Measurements from ENCODE around the gene SLC35E4.

GRCh38 chr22:30689622-30690021 is 54.0 kb downstream of the SLC35E4 start:
- TF ChIP-seq POLR2A (IDR thresholded peaks at IDR 0.05), result no peak
- TF ChIP-seq, protein P1, sequence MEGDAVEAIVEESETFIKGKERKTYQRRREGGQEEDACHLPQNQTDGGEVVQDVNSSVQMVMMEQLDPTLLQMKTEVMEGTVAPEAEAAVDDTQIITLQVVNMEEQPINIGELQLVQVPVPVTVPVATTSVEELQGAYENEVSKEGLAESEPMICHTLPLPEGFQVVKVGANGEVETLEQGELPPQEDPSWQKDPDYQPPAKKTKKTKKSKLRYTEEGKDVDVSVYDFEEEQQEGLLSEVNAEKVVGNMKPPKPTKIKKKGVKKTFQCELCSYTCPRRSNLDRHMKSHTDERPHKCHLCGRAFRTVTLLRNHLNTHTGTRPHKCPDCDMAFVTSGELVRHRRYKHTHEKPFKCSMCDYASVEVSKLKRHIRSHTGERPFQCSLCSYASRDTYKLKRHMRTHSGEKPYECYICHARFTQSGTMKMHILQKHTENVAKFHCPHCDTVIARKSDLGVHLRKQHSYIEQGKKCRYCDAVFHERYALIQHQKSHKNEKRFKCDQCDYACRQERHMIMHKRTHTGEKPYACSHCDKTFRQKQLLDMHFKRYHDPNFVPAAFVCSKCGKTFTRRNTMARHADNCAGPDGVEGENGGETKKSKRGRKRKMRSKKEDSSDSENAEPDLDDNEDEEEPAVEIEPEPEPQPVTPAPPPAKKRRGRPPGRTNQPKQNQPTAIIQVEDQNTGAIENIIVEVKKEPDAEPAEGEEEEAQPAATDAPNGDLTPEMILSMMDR (IDR thresholded peaks at IDR 0.05), result no peak

Data from right lobe of liver (tissue), 4 donors.